T-helper 2 cell treated with Interferon-gamma antibody and Interleukin-4, amounts not matched to agents 100 ng/mL and 5 ng/mL, for 36 hours (primary cell): ENCODE measurements around the gene GABPA. TPM values are rescaled to one million over a fixed set of nuclear protein-coding genes. Genes with fewer than 3 reads are reported as not detected.

Experiments
- intact Hi-C: fragments of 100-400 bp; cut with micrococcal nuclease; formaldehyde crosslinking; loops from one replicate; pipeline ENCODE4 v1.15.1; 2023
- total RNA-seq: library from RNA; stranded (reverse); gene quantifications from 2 replicates; pipeline ENCODE4 v1.2.3, GENCODE V29; 2022

Gene GABPA
- total RNA-seq, 1 donor from 2014 or later, result 28.8 TPM

DNA sequence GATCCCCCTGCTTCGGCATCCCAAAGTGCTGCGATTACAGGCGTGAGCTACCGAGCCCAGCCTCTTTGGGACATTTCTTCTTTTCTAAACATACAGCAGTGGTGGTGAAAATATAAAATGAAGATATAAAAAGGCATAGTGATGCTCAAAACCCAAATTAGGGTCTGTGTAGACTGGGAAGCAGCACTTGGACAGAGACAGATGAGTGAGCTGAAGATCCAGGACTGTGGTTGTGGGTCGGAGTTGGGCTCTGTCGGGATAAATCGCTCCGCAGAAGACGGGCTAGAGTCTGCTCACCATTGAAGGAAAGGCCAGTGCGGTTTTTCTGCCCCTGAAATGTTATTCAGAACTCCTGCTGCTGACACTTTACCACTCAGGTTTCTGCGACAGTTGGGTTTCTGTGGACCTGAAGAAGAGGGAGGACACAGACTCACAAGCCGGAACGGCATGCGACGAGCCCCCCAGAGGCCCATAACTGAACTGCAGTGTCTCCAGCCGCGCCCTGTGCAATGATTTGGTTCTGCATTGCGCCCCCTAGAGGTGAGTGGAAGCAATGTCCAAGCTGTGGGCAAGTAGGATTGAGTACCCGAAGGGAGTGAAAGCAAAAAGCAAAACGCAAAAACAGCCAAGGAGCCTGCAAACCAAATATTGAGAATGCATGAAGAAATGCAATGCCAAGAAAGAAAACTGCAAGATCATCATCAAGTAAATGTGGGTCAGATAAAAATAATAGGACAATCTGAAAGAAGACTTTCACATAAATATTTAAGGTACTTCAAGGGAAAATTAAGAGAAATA, 66.6 kb downstream of the GABPA start:
- intact Hi-C loops, result loop anchor here (1.0 kb wide), 2 partner anchors 67 to 193 kb away; partner anchors contain the start of genes ATP5PF and GABPA

DNA sequence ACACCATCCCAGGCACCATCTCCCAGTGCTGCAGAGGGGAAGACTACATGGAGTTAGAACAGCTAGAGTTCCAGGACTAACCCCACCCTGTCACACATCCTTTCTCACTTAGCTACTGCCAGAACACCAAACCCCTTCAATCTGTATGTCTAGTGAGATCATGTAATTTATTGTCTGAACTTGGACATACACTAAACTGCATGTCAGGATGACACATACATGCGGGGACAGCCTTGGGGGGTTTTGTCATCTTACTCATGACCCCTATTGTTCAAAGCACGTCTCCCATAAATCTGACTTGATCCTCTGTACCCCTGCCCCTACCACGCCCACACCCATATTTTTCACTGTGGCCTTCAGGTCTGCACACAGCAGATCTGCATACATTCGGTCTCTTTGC, 71.3 kb downstream of the GABPA start:
- intact Hi-C loops, result no loop called here

DNA sequence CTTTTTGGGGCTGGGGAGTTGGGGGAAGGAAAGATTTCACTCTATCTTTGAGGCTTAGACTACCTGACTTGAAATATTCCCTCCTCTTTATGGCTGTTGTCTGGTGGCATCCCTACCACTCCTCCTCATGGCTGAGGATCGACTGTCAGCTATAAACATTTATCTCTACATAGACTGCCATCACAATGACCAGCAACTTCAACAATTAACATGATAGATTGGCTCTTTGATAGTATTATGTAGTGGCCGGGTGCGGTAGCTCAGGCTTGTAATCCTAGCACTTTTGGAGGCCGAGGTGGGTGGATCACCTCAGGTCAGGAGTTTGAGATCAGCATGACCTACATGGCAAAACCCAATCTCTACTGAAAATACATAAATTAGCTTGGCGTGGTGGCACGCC, 72.4 kb downstream of the GABPA start:
- intact Hi-C loops, result no loop called here

DNA sequence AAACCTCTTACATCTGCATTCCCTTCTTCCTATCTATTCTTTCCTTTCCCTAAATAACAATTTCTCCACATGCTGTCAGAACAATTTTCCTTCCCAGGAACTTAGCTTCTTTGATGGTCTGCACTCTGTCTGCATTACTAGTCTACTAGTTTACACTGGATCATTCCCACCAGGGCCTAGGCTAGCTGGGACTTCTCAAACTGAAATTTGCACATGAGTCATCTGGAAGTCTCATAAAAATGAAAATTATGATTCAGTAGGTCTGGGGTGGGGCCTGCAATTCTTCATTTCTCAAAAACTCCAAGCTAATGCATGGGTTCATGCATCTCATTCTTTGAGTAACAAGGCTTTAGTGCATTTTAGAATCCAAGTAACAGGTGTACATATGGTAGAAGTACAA, 74.2 kb downstream of the GABPA start:
- intact Hi-C loops, result no loop called here

GRCh38 chr21:25811186-25811585, 76.4 kb downstream of the GABPA start:
- intact Hi-C loops, result no loop called here

DNA sequence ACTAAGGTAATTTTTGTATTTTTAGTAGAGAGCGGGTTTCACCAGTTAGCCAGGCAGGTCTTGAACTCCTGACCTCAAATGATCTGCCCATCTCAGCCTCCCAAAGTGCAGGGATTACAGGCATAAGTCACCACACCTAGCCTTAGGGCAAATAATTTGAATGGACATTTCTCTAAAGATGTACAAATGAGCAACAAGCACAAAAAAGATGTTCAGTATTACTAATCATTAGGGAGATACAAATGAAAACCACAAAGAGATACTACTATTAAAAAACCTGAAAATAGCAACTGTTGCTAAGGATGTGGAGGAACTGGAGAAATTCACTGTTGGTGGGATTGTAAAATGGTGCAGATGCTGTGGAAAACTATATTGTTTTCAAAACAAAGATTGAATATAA, 79.1 kb downstream of the GABPA start:
- intact Hi-C loops, result no loop called here

- intact Hi-C loops, result no loop called here
Measured at GRCh38 chr21:25818121-25818520, 83.3 kb downstream of the GABPA start.

- intact Hi-C loops, result no loop called here
Measured at GRCh38 chr21:25818551-25818950, 83.8 kb downstream of the GABPA start.

Other genes with a start within 250 kb of the GABPA start
- gene MRPL39, start 127.5 kb upstream of the GABPA start, total RNA-seq, result 33.6 and 35.2 TPM in 2 replicates
- 0.16 and 0.18 TPM in 2 replicates for gene JAM2, start 95.7 kb upstream of the GABPA start, total RNA-seq
- gene ATP5PF, start 68 bp upstream of the GABPA start, total RNA-seq, result 129 and 142 TPM in 2 replicates